Stimulated activated CD8-positive, alpha-beta memory T cell treated with anti-CD3 and anti-CD28 coated beads, Interleukin-7, amount 100 ng/mL, for 48 hours (primary cell): ENCODE results near the gene SYNE1.

Experiments used
- DNase-seq, 2 donors: peaks; one replicate each; pipeline ENCODE4 v3.0.0-alpha.2; 2020; ENCODE audit warnings: low read depth in 1 of 2; ENCODE audit errors: extremely low read depth in 1 of 2

The SYNE1 gene

GRCh38 chr6:152201120-152201519 is 436.0 kb downstream of the SYNE1 start:
- no peak for DNase-seq

- no peak for DNase-seq
Measured at GRCh38 chr6:152195896-152196295, 441.3 kb downstream of the SYNE1 start.

- DNase-seq, result no peak
Measured at GRCh38 chr6:152189736-152190135, 447.4 kb downstream of the SYNE1 start.

- DNase-seq, result no peak
Measured at GRCh38 chr6:152188011-152188410, 449.2 kb downstream of the SYNE1 start.

- DNase-seq, result no peak
Measured at GRCh38 chr6:152186840-152187239, 450.3 kb downstream of the SYNE1 start.

GRCh38 chr6:152184917-152185574 is 452.1 kb downstream of the SYNE1 start:
- no peak for DNase-seq

GRCh38 chr6:152184573-152184916 is 452.6 kb downstream of the SYNE1 start:
- DNase-seq, result no peak

GRCh38 chr6:152180601-152181000 is 456.6 kb downstream of the SYNE1 start:
- no peak for DNase-seq

GRCh38 chr6:152176268-152176667 is 460.9 kb downstream of the SYNE1 start:
- DNase-seq, result no peak

- no peak for DNase-seq
Measured at GRCh38 chr6:152173957-152174356, 463.2 kb downstream of the SYNE1 start.

GRCh38 chr6:152173321-152173720 is 463.8 kb downstream of the SYNE1 start:
- DNase-seq, result no peak

GRCh38 chr6:152170702-152171667 is 466.2 kb downstream of the SYNE1 start:
- peak in 1 of 2 donors; percentile 69 for DNase-seq

GRCh38 chr6:152170313-152170701 is 466.9 kb downstream of the SYNE1 start:
- DNase-seq, result no peak

GRCh38 chr6:152167641-152168603 is 469.2 kb downstream of the SYNE1 start:
- no peak for DNase-seq

GRCh38 chr6:152166897-152167296 is 470.3 kb downstream of the SYNE1 start:
- DNase-seq, result no peak

- DNase-seq, result no peak
Measured at GRCh38 chr6:152166497-152166896, 470.7 kb downstream of the SYNE1 start.

- DNase-seq, result no peak
Measured at GRCh38 chr6:152164957-152165356, 472.2 kb downstream of the SYNE1 start.

- DNase-seq, result no peak
Measured at GRCh38 chr6:152161501-152161900, 475.7 kb downstream of the SYNE1 start.

GRCh38 chr6:152160346-152160745 is 476.8 kb downstream of the SYNE1 start:
- no peak for DNase-seq

GRCh38 chr6:152155792-152156191 is 481.4 kb downstream of the SYNE1 start:
- DNase-seq, result no peak
